HG02571 (cell line): ENCODE results near the gene ST6GALNAC3.
"Not testable (repeated sequence)": the region's sequence is repeated elsewhere in the genome, so short reads cannot be mapped to it uniquely, and the experiment has no call there.

Source experiments
- ATAC-seq: cut with Tn5 transposase; IDR thresholded peaks from one replicate; pipeline ENCODE4 v1.9.1; 2021; ENCODE audit warnings: mild to moderate bottlenecking, moderate library complexity; ENCODE audit not compliant: unreplicated experiment

The ST6GALNAC3 gene

GRCh38 chr1:76105372-76105771, 30.8 kb downstream of the ST6GALNAC3 start:
- ATAC-seq, result no peak

GRCh38 chr1:76106251-76106650, 31.7 kb downstream of the ST6GALNAC3 start:
- no peak for ATAC-seq

GRCh38 chr1:76106719-76107235, 32.2 kb downstream of the ST6GALNAC3 start:
- ATAC-seq, result no peak

- no peak for ATAC-seq
Measured at GRCh38 chr1:76109404-76109803, 34.9 kb downstream of the ST6GALNAC3 start.

- ATAC-seq, result no peak
Measured at GRCh38 chr1:76109901-76110560, 35.5 kb downstream of the ST6GALNAC3 start.

- ATAC-seq, result no peak
Measured at GRCh38 chr1:76110666-76111065, 36.1 kb downstream of the ST6GALNAC3 start.

- ATAC-seq, result not testable (repeated sequence)
Measured at GRCh38 chr1:76112321-76112720, 37.8 kb downstream of the ST6GALNAC3 start.

GRCh38 chr1:76113446-76113845, 38.9 kb downstream of the ST6GALNAC3 start:
- no peak for ATAC-seq

- ATAC-seq, result no peak
Measured at GRCh38 chr1:76115171-76115570, 40.6 kb downstream of the ST6GALNAC3 start.

GRCh38 chr1:76121850-76122249, 47.3 kb downstream of the ST6GALNAC3 start:
- ATAC-seq, result no peak

GRCh38 chr1:76122271-76122670, 47.7 kb downstream of the ST6GALNAC3 start:
- no peak for ATAC-seq

- ATAC-seq, result not testable (repeated sequence)
Measured at GRCh38 chr1:76123411-76124064, 49.0 kb downstream of the ST6GALNAC3 start.

GRCh38 chr1:76124196-76124595, 49.6 kb downstream of the ST6GALNAC3 start:
- no peak for ATAC-seq

- no peak for ATAC-seq
Measured at GRCh38 chr1:76125473-76126219, 51.1 kb downstream of the ST6GALNAC3 start.

- no peak for ATAC-seq
Measured at GRCh38 chr1:76128096-76128495, 53.5 kb downstream of the ST6GALNAC3 start.

GRCh38 chr1:76129731-76130130, 55.2 kb downstream of the ST6GALNAC3 start:
- ATAC-seq, result no peak

- no peak for ATAC-seq
Measured at GRCh38 chr1:76130992-76131391, 56.4 kb downstream of the ST6GALNAC3 start.

- ATAC-seq, result no peak
Measured at GRCh38 chr1:76133977-76134376, 59.4 kb downstream of the ST6GALNAC3 start.

- ATAC-seq, result no peak
Measured at GRCh38 chr1:76135835-76136234, 61.3 kb downstream of the ST6GALNAC3 start.

- ATAC-seq, result no peak
Measured at GRCh38 chr1:76136894-76137293, 62.3 kb downstream of the ST6GALNAC3 start.

GRCh38 chr1:76137746-76138145, 63.2 kb downstream of the ST6GALNAC3 start:
- no peak for ATAC-seq

GRCh38 chr1:76138217-76138616, 63.7 kb downstream of the ST6GALNAC3 start:
- no peak for ATAC-seq
